Psoas muscle (tissue), 8 donors: ENCODE measurements around the gene SIN3B. TPM values are rescaled to one million over a fixed set of nuclear protein-coding genes. Genes with fewer than 3 reads are reported as not detected.

Source experiments
- ATAC-seq, 4 donors: fragments of 200-7000 bp; cut with Tn5 transposase; one replicate each; pipeline ENCODE4 v1.9.1; 2020; ENCODE audit warnings: moderate library complexity in 3 of 4, mild to moderate bottlenecking in 2 of 4
- DNase-seq, 2 donors: peaks; one replicate each; pipeline ENCODE4 v3.0.0-alpha.2; 2020
- H3K27ac ChIP-seq: fragments of 200-600 bp; one replicate; pipeline ENCODE4 v1.8.0; 2022
- H3K27me3 ChIP-seq, 3 donors: fragments of 200-600 bp in 1 of 3; one replicate each; pipeline versions ENCODE4 v1.6.1 to v1.8.0; 2013 to 2022; ENCODE audit warnings: low read length in 2 of 3, mild to moderate bottlenecking in 2 of 3, moderate library complexity in 1 of 3; ENCODE audit not compliant: insufficient read depth in 3 of 3
- H3K36me3 ChIP-seq, 2 donors: fragments of 200-600 bp in 1 of 2; one replicate each; pipeline versions ENCODE4 v1.6.1 to v1.8.0; 2013 to 2022; ENCODE audit warnings: low read depth in 1 of 2, mild to moderate bottlenecking in 1 of 2, moderate library complexity in 1 of 2; ENCODE audit not compliant: insufficient read depth in 1 of 2
- H3K4me1 ChIP-seq: fragments of 200-600 bp; one replicate; pipeline ENCODE4 v1.8.0; 2022
- H3K4me3 ChIP-seq: fragments of 200-600 bp; one replicate; pipeline ENCODE4 v1.8.0; 2022; ENCODE audit warnings: mild to moderate bottlenecking
- H3K9me3 ChIP-seq: fragments of 200-600 bp; one replicate; pipeline ENCODE4 v1.8.0; 2022
- whole genome bisulfite sequencing, 3 donors: extraction: QIAGEN DNeasy Blood & Tissue Kit; methylation state at CpG; one replicate each; pipeline versions ENCODE4 v1.1.6 to v1.1.7; 2013; 5-methylcytosine and 5-hydroxymethylcytosine counted together
- intact Hi-C, 2 donors: fragments of 100-400 bp; cut with DNase I; formaldehyde crosslinking; loops; one replicate each; pipeline versions ENCODE4 v1.11.0 to v1.14.2; 2022
- polyA plus RNA-seq, 3 donors: library from polyadenylated mRNA; stranded (reverse); fragments of 200-250 nt; gene quantifications; one replicate each; pipeline ENCODE4 v1.2.3, GENCODE V29; 2013
- total RNA-seq, 4 donors: library from RNA; stranded (reverse); fragmentation: NEBNext Ultra II Directional in 2 of 4; extraction: Animal tissue kit (Norgen Biotek cat#: 25700) in 2 of 4; gene quantifications; one replicate each; pipeline versions ENCODE4 v1.2.1 to v1.2.4, GENCODE V29; 2021 to 2023
- TF ChIP-seq, protein P1 (sequence below): fragments of 200-600 bp; IDR thresholded peaks from one replicate; pipeline ENCODE4 v1.8.0; 2022; ENCODE audit warnings: antibody characterized with exemption
- donor health status: healthy with polysubstance abuse.
- donor health status: DM: no; HTN: no; CAD: no; lungs with moderate emphysema.
- donor health status: Bipolar disorder and iron deficiency.
- donor health status: healthy.
- donor health status: DM: yes; HTN: yes; CAD: no.
- donor health status: DM: no; HTN: no; CAD: no.
- donor health status: DM: no; HTN: no; CAD: no.
- donor health status: DM: yes; HTN: yes; CAD: no.

Gene SIN3B
- total and polyA plus RNA-seq, 7 donors, result 11.8 to 23.8 (median 18.0) TPM

DNA sequence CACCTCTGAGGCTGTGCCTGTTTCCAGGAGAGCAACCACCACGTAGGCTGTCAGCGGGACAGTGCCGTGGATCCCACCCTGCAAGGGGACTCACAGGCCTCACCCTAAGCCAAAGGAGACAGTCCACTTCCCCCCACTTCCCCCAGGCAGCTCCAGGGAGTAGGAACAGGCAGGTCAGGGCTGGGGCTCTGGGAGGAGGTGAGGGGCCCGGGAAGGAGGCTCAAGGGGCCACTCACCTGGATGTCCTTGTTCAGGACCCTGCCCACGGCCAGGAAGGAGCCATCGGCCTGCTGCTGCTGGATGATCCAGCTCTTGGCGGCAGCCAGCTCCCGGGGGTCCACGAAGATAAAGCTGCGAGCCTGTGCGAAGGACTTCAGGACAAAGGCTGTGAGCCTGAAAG, 85.2 kb downstream of the SIN3B start:
- H3K27me3 ChIP-seq, result peaks cover 0 to 2% (median 0%) of the 10 kb centered on the region in 3 donors
- ATAC-seq (no peak), DNase-seq (peak in 1 of 2 donors; percentile 40)
- no peak overlapping the region for H3K27ac ChIP-seq
- intact Hi-C loops, result no loop called here
- no peaks in the 10 kb centered on the region for H3K4me1 ChIP-seq
- no peak overlapping the region for H3K4me3 ChIP-seq
- WGBS, 3 donors, result 93 to 94% (median 94%) methylated on average over 11 of the region's 11 CpGs
- H3K9me3 ChIP-seq, result peaks cover 10% of the 10 kb centered on the region
- H3K36me3 ChIP-seq, result no peaks in the 10 kb centered on the region
- TF ChIP-seq, protein P1, sequence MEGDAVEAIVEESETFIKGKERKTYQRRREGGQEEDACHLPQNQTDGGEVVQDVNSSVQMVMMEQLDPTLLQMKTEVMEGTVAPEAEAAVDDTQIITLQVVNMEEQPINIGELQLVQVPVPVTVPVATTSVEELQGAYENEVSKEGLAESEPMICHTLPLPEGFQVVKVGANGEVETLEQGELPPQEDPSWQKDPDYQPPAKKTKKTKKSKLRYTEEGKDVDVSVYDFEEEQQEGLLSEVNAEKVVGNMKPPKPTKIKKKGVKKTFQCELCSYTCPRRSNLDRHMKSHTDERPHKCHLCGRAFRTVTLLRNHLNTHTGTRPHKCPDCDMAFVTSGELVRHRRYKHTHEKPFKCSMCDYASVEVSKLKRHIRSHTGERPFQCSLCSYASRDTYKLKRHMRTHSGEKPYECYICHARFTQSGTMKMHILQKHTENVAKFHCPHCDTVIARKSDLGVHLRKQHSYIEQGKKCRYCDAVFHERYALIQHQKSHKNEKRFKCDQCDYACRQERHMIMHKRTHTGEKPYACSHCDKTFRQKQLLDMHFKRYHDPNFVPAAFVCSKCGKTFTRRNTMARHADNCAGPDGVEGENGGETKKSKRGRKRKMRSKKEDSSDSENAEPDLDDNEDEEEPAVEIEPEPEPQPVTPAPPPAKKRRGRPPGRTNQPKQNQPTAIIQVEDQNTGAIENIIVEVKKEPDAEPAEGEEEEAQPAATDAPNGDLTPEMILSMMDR, result no peak

DNA sequence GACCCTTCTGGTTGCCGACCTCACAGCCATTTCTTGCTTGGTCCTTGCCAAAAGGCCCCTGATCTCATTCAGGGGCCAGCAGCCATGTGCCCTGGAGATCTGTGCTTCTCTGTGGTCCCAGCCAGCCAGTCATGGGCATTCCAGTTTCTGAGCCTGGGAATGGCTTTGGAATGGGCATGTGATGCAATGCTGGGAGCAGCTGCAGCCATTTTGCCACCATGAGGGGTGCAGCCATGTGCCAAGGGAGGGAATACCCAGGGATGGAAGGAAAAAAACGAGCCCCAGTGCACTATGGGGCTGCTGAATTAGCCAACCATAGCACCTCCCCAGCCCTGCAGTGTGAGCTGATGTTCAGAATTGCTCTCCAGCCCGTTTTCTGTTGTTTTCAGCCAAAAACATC, 85.9 kb downstream of the SIN3B start:
- no peak overlapping the region for H3K27ac ChIP-seq
- intact Hi-C loops, result no loop called here
- TF ChIP-seq, protein P1, result no peak
- no peak for ATAC-seq
- peaks cover 0 to 2% (median 0%) of the 10 kb centered on the region in 3 donors for H3K27me3 ChIP-seq
- 64 to 76% (median 64%) methylated on average over 3 of the region's 3 CpGs for WGBS, 3 donors
- H3K4me3 ChIP-seq, result no peak overlapping the region
- H3K4me1 ChIP-seq, result no peaks in the 10 kb centered on the region
- no peaks in the 10 kb centered on the region for H3K36me3 ChIP-seq
- peaks cover 10% of the 10 kb centered on the region for H3K9me3 ChIP-seq
- peak in 1 of 2 donors; percentile 6 for DNase-seq

DNA sequence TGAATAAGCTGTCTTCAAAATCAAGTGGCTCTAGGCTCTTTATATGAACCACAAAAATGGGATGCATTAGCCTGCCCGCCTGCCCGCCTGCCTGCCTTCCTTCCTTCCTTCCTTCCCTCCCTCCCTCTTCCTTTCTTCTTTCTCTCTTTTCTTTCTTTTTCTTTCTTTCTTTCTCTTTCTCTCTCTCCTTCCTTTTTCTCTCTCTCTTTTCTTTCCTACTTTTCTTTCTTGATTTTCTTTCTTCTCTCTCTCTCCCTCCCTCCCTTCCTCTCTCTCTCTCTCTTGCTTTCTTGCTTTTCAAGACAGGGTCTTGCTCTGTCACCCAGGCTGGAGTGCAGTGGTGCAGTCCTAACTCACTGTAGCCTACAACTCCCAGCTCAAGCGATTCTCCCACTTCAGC, 86.5 kb downstream of the SIN3B start:
- Histone ChIP-seq H3K27ac (no peak overlapping the region), H3K4me1 (no peaks in the 10 kb centered on the region), H3K9me3 (peaks cover 10% of the 10 kb centered on the region), H3K36me3 (no peaks in the 10 kb centered on the region), H3K4me3 (no peak overlapping the region), H3K27me3 (peaks cover 0 to 2% (median 0%) of the 10 kb centered on the region in 3 donors)
- no peak for DNase-seq
- WGBS, 3 donors, result 55 to 62% (median 58%) methylated on average over 3 of the region's 3 CpGs
- ATAC-seq, result no peak
- TF ChIP-seq, protein P1, result no peak
- intact Hi-C loops, result no loop called here

DNA sequence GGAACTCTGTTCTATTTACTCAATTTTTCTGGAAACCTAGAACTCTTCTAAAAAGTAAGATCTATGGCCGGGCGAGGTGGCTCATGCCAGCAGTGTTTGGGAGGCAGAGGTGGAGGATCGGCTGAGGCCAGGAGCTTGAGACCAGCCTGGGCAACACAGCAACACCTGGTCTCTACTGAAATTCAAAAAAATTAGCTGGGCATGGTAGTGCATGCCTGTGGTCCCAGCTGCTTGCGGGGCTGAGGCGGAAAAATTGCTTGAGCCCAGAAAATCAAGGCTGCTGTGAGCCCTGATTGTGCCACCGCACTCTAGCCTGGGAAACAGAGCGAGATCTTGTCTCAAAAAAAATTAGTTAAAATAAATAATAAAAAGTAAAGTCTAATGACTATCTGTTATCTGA, 88.2 kb downstream of the SIN3B start:
- peaks cover 6% of the 10 kb centered on the region for H3K9me3 ChIP-seq
- WGBS, 3 donors, result 42 to 51% (median 46%) methylated on average over 7 of the region's 7 CpGs
- H3K4me1 ChIP-seq, result no peaks in the 10 kb centered on the region
- no peak for DNase-seq
- TF ChIP-seq, protein P1, result no peak
- intact Hi-C loops, result no loop called here
- no peak for ATAC-seq
- H3K27ac ChIP-seq, result no peak overlapping the region
- no peaks in the 10 kb centered on the region for H3K36me3 ChIP-seq
- H3K27me3 ChIP-seq, result peaks cover 0 to 2% (median 0%) of the 10 kb centered on the region in 3 donors
- no peak overlapping the region for H3K4me3 ChIP-seq

DNA sequence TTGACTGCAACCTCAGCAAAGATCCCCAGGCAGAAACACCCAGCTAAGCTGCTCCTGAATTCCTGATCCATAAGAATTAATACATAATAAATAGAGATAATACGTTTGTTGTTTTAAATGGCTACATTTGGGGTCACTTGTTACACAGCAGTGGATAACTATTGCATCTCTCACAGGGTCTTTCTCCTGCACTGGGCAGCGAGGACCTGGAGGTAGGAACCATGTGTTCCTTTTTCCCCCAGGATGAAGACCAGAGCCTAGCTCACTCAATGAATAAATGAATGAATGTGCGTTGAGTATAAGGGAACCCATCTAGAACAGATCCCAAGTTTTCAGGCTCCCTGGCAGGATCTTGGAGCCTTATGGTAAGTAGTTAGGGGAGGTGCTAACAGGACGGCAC, 90.3 kb downstream of the SIN3B start:
- intact Hi-C loops, result no loop called here
- H3K4me1 ChIP-seq, result no peaks in the 10 kb centered on the region
- no peaks in the 10 kb centered on the region for H3K9me3 ChIP-seq
- DNase-seq (no peak), ATAC-seq (no peak)
- no peaks in the 10 kb centered on the region for H3K36me3 ChIP-seq
- no peak overlapping the region for H3K27ac ChIP-seq
- TF ChIP-seq, protein P1, result no peak
- H3K4me3 ChIP-seq, result no peak overlapping the region
- peaks cover 0 to 2% (median 0%) of the 10 kb centered on the region in 3 donors for H3K27me3 ChIP-seq
- WGBS, 3 donors, result 62 to 81% (median 76%) methylated on average over 4 of the region's 4 CpGs
